ENCODE data around the gene SUPT7L. TPM values are rescaled to one million over a fixed set of nuclear protein-coding genes. Genes with fewer than 3 reads are reported as not detected.

The SUPT7L gene
- total RNA-seq, 2 experiments from 2014 or later = 33.0 to 33.6 TPM

GRCh38 chr2:27647737-27648136, 15.7 kb downstream of the SUPT7L start:
- H2AFZ ChIP-seq (ENCODE audit: low read length) = no peak overlapping the region
- H3K36me3 ChIP-seq (ENCODE audit: insufficient read depth, low read length) = peaks cover 86% of the 10 kb centered on the region
- no peaks in the 10 kb centered on the region for H3K79me2 ChIP-seq (ENCODE audit: insufficient read depth, low read depth, low read length)
- H3K27ac ChIP-seq (ENCODE audit: low read depth, low read length, poor library complexity, severe bottlenecking) = no peak overlapping the region
- POLR2A ChIA-PET = interaction anchor here (0.7 to 1.5 kb wide), 2 partner anchors 9 to 24 kb away, joined by 4 read pairs; no protein-coding TSS in a partner anchor
- no peaks in the 10 kb centered on the region for H3K9me3 ChIP-seq (ENCODE audit: low read length)
- H3K4me2 ChIP-seq (ENCODE audit: low read length) = no peak overlapping the region
- CTCF ChIA-PET (ENCODE audit: unreplicated experiment) = no interaction called here
- no TSS peak for BruUV-seq (replicated peaks)
- no peaks in the 10 kb centered on the region for H3K9me2 ChIP-seq (ENCODE audit: insufficient read depth, low read length)
- no peak for TF ChIP-seq CTCF (conservative IDR thresholded peaks at IDR 0.05; ENCODE audit: low read length)
- no peak for TF ChIP-seq EZH2phosphoT487 (IDR thresholded peaks at IDR 0.05; ENCODE audit: borderline replicate concordance, low read depth, low read length)
- H3K4me3 ChIP-seq (ENCODE audit: low read depth, low read length, poor library complexity, severe bottlenecking) = no peak overlapping the region
- intact Hi-C loops (cut with micrococcal nuclease; ENCODE audit: unreplicated experiment) = no loop called here
- no peaks in the 10 kb centered on the region for H3K4me1 ChIP-seq (ENCODE audit: insufficient read depth, low read length, poor library complexity, severe bottlenecking)
- no peak for DNase-seq (ENCODE audit: low spot score)
- no peaks in the 10 kb centered on the region for H4K20me1 ChIP-seq (ENCODE audit: insufficient read depth, low read length)

GRCh38 chr2:27647289-27647688, 16.1 kb downstream of the SUPT7L start:
- Histone ChIP-seq H3K27ac (ENCODE audit: low read depth, low read length, poor library complexity, severe bottlenecking) (no peak overlapping the region), H3K9me2 (ENCODE audit: insufficient read depth, low read length) (no peaks in the 10 kb centered on the region), H3K4me1 (ENCODE audit: insufficient read depth, low read length, poor library complexity, severe bottlenecking) (no peaks in the 10 kb centered on the region), H3K4me3 (ENCODE audit: low read depth, low read length, poor library complexity, severe bottlenecking) (no peak overlapping the region), H2AFZ (ENCODE audit: low read length) (no peak overlapping the region), H3K4me2 (ENCODE audit: low read length) (no peak overlapping the region), H3K36me3 (ENCODE audit: insufficient read depth, low read length) (peaks cover 84% of the 10 kb centered on the region), H3K79me2 (ENCODE audit: insufficient read depth, low read depth, low read length) (no peaks in the 10 kb centered on the region), H3K9me3 (ENCODE audit: low read length) (no peaks in the 10 kb centered on the region), H4K20me1 (ENCODE audit: insufficient read depth, low read length) (no peaks in the 10 kb centered on the region)
- no peak for TF ChIP-seq EZH2phosphoT487 (IDR thresholded peaks at IDR 0.05; ENCODE audit: borderline replicate concordance, low read depth, low read length)
- no peak for TF ChIP-seq CTCF (conservative IDR thresholded peaks at IDR 0.05; ENCODE audit: low read length)
- intact Hi-C loops (cut with micrococcal nuclease; ENCODE audit: unreplicated experiment) = no loop called here
- no peak for DNase-seq (ENCODE audit: low spot score)
- CTCF ChIA-PET (ENCODE audit: unreplicated experiment) = no interaction called here
- no TSS peak for BruUV-seq (replicated peaks)
- POLR2A ChIA-PET = interaction anchor here (0.6 to 1.4 kb wide), 3 partner anchors 12 to 1054 kb away, joined by 3 to 4 read pairs (median 3); no protein-coding TSS in a partner anchor

GRCh38 chr2:27645197-27645596, 18.2 kb downstream of the SUPT7L start:
- Histone ChIP-seq H3K36me3 (ENCODE audit: insufficient read depth, low read length) (peaks cover 84% of the 10 kb centered on the region), H3K4me3 (ENCODE audit: low read depth, low read length, poor library complexity, severe bottlenecking) (no peak overlapping the region), H3K79me2 (ENCODE audit: insufficient read depth, low read depth, low read length) (no peaks in the 10 kb centered on the region), H2AFZ (ENCODE audit: low read length) (no peak overlapping the region), H3K27ac (ENCODE audit: low read depth, low read length, poor library complexity, severe bottlenecking) (no peak overlapping the region), H3K9me3 (ENCODE audit: low read length) (no peaks in the 10 kb centered on the region), H4K20me1 (ENCODE audit: insufficient read depth, low read length) (no peaks in the 10 kb centered on the region), H3K9me2 (ENCODE audit: insufficient read depth, low read length) (no peaks in the 10 kb centered on the region), H3K4me1 (ENCODE audit: insufficient read depth, low read length, poor library complexity, severe bottlenecking) (no peaks in the 10 kb centered on the region), H3K4me2 (ENCODE audit: low read length) (no peak overlapping the region)
- BruUV-seq (replicated peaks) = no TSS peak
- POLR2A ChIA-PET = interaction anchor here (0.6 kb wide), 1 partner anchor 64 kb away, joined by 4 read pairs; no protein-coding TSS in a partner anchor
- CTCF ChIA-PET (ENCODE audit: unreplicated experiment) = no interaction called here
- intact Hi-C loops (cut with micrococcal nuclease; ENCODE audit: unreplicated experiment) = no loop called here
- TF ChIP-seq CTCF (conservative IDR thresholded peaks at IDR 0.05; ENCODE audit: low read length) (no peak), EZH2phosphoT487 (IDR thresholded peaks at IDR 0.05; ENCODE audit: borderline replicate concordance, low read depth, low read length) (no peak)
- no peak for DNase-seq (ENCODE audit: low spot score)
